HG03139 (cell line): ENCODE measurements around the gene TMEM9B.
A peak's percentile ranks its signal among the peaks of the same experiment; 100 is the strongest.
"Not testable (repeated sequence)": the region's sequence is repeated elsewhere in the genome, so short reads cannot be mapped to it uniquely, and the experiment has no call there.

Experiments
- ATAC-seq: cut with Tn5 transposase; IDR thresholded peaks from one replicate; pipeline ENCODE4 v1.9.1; 2021; ENCODE audit not compliant: unreplicated experiment

The TMEM9B gene

DNA sequence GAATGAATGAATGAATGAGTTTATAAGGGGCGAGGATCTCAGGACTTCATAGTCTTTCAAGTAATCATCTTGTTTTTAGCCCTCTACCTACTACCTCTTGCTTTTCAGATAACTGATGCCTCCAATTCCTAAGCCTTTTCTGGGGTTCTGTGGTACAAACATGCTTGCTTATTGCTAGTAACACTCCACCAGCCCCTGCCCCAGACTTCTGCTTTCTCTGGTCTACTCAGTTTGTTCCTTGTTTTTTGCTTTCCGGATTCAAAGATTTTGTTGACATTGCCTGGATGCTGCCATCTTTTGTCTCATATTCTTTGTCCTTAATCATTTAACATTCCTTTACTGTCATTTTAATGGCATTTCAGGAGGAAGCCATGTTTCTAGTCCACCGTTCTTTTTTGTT lies 8.9 kb upstream of the TMEM9B start:
- no peak for ATAC-seq

DNA sequence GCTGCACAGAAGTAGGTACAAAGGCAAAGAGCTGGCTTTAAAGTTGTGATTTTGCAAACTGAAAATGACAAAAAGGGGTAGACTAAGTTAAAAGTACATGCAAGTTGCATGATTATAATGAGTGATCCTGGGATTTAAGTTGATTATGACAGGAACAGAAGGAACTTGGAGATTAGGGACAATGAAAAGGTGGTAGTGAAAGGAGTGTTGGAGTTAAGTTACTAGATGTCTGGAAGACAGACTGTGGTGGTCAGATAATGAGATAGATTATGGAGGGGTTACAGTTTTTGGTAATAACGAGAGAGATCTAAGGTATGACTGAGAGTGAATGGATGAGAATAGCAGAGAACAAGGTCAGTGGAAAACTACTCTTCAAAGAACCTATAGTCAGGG lies 7.7 kb upstream of the TMEM9B start:
- no peak for ATAC-seq

GRCh38 chr11:8971196-8971923 lies 7.1 kb upstream of the TMEM9B start:
- no peak for ATAC-seq

DNA sequence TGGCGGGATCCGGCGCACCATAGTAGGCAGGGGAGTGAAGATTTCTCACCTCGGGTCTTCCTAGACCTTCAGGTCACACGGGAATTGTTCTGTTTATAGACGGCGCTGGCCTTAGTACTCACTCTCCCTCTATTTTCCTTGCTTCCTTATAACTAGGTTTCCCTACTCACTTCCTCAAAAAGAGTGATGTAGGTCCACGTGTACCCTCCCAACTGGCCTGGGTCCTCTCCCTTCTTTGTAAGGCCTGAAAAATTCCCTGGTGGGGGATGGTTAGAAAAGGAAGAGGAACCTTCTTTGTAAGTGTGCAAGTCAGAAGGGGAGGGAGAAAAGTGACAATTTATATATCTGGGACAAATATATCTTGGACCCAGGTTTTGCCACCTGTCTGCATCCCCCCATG lies 2.9 kb upstream of the TMEM9B start:
- ATAC-seq = no peak

DNA sequence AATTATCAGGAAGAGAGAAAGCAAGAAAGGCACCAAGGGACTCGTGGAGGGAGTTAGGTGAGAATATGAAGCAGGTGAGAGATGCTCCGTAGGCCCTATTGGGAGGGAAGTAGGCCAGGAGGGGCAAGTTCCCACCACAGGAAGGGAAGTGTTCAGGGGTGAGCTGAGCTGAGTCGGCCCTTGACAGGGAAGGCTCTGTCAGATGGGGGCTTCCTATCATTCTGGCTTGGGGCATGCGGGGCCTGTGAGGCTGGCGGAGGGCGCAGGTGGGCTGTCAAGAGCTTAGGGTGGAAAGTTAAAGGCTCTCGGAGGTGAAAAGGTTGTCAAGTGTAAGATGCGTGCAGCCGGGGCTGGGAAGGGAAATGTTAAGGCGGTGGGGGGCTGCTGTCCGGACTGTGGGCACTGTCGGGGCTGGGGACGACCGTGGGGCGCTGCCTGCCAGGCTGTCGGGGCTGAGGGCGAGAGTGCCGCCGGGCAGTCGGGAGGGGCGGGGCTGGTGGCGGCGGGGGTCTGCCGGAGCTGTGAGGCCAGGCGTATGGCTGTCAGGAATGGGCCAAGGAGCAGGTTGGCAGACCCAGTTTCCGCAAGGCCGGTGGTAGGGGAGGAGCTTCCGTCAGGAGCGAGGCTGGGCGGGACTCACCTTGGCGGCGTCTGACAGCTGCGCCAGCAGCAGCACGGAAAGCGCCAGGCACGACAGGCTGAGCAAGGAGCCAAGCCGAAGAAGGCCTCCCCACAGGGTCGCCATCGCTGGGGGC lies 496 bp downstream of the TMEM9B start:
- peak; percentile 56 for ATAC-seq

- no peak for ATAC-seq
Observed at GRCh38 chr11:8962841-8963240, 1.4 kb downstream of the TMEM9B start.

DNA sequence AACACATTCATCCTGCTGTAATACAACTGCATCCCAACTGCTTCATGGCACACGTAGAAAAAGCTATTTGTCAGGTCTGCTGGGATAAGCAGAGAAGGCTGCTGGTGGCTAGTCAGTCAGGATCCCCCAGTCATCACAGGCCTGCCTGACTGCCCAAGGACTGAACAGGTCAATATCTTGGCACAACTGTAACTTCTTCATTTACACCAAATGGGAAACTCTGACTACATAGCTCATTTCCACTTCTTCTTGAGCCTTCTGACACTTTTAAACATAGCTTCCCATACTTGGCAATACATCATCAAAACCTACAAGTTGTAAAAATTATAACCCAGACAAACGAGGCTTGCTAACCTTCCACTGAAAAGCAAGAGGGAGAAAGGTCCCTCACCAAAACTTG lies 2.8 kb downstream of the TMEM9B start:
- no peak for ATAC-seq

- no peak for ATAC-seq
Observed at GRCh38 chr11:8959546-8960166, 4.6 kb downstream of the TMEM9B start.

GRCh38 chr11:8956860-8957259 lies 7.4 kb downstream of the TMEM9B start:
- no peak for ATAC-seq

- no peak for ATAC-seq
Observed at GRCh38 chr11:8948886-8949285, 15.4 kb downstream of the TMEM9B start.

- ATAC-seq = no peak
Observed at GRCh38 chr11:8947230-8947943, 16.9 kb downstream of the TMEM9B start.

DNA sequence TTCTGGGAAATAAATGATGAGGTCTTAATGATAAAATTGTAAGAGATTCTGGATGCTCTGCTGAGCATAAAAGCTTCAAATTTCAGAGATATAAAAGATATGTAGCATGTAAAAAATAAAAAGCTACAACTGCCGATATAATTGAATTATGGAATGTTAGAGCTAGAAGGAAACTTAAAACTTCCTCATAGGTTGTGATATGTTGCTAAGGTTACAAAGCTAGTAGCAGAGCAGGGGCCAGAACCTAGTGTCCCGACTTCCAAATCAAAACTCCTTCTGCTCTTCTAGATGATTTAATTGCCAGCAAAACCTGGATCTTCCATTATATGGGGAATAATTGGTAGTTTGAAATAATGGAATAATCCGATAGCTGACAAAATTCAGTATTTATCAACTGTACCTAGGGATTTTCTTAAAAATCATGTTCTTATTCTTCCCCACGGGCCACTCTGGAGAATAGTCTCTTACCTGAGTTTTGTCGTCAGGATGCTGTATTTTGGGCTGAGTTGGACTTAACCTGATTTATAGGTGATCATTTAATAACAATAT lies 21.6 kb downstream of the TMEM9B start, which contains the start of gene ASCL3:
Gene ASCL3, minus strand, starts transcription at position 499 of the 549 bp plus-strand sequence. CDS start 4,855 bp downstream, outside the sequence.
- no peak for ATAC-seq

DNA sequence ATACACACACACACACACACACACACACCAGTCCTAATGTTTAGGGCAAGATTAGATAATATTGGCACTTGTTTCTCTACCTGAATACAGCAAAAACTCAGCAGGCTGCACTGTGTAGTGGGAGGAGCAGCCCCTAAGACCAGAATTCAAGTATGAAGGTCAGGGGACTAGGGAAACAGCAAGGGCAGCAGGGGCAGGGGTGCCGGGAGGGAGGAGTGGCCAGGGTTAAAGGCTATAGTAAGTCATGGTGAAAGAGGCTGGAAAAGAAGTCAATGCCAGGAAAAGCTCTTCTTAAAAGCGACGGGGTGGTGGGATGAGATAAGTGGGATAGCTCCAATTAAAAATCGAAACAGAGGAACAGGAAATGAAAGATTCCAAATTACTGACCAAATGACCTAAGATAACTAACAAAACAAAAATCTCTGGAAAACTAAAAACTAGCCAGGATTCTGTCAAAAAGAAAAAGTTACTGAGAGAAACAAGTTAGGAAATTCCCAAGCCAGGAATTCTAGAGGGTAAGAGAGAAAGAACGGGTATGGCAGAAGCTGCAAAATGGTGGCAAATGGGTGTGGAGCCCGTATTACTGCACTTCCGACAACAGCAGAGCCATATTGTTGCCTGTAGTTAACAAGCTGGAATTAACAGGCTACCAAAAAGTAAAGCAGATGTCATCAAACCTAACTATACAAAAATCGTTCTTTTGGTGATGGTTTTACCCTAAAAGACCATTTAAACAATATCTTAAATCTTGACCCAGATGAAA lies 22.7 kb downstream of the TMEM9B start:
- no peak for ATAC-seq

DNA sequence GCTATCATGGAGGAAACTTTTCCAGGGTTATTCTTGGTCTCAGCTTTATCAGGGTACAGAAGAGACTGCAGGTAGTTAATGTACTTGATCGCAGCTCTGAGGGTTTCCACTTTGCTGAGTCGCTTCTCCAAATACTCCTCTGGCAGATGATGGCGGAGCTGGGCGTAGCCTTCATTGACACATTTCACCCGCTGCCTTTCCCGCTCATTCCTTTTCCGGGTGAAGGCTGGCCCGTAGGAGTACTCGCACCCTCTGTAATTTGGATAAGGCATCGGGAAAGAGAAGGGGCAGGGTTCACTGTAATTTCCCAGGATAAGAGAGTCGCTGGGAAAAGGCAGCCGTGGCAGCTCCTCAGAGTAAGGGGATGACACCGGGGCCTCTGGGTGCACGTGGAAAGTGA lies 26.6 kb downstream of the TMEM9B start:
- no peak for ATAC-seq

DNA sequence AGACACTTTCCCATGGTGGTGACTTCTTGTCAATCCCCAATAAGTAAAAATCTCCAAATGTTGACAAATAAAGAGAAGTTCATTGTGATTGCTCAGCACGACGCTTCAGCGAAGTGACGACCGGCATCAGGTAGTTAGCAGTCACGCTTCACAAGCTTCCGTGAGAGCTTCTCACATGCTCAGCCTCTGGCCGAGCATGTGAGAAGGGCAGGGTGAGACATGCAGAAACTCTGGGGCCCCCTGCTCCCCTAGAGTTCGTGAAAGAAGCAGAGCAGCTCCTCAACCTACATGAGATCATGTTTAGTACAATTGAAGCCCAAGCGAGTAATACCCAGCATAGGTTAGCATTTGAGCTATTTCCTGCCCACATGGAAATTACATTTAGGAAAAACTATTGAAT lies 27.1 kb downstream of the TMEM9B start:
- ATAC-seq = no peak

DNA sequence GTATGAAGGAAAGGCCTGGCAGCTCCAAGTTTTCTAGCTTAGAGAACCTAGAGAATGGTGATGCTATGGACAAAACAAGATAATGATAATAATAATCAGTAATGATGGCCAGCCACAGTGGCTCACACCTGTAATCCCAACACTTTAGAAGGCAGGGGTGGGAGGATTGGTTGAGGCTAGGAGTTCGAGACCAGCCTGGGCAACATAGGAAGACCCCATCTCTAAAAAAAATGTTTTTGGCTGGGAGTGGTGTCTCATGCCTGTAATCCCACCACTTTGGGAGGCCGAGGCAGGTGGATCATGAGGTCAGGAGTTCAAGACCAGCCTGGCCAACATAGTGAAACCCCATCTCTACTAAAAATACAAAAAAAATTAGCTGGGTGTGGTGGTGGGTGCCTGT lies 28.5 kb downstream of the TMEM9B start:
- not testable (repeated sequence) for ATAC-seq

GRCh38 chr11:8934742-8935488 lies 29.3 kb downstream of the TMEM9B start:
- ATAC-seq = no peak

- ATAC-seq = no peak
Observed at GRCh38 chr11:8933931-8934330, 30.3 kb downstream of the TMEM9B start.

DNA sequence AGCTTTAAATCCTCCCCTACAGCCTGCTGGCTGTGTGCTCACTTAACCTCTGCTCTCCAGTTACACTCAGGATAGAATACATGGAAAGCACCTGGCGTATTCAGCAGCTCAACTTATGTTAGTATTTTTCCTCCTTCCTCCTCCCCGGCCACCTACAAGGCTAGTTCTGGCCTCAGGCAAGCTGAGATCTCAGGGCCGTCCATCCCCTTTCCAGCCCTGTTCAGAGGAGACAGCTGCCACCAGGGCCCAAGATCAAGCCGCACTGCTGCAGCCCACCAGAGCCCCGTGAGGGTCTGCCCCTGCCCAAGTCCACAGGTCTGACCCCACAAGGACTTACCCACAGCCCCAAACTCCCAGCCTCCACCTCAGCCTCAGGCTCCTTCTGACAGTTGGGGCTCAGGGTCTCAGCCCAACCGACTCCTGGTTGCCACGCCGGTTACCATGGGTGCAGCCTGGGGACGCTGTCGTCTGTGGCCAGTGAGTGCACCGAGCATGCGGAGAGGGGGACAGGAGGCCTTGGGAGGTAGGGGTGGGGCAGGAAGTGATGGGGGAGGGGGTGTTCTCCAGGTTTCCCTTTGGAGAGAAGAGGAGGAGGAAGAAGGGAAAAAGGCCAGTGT lies 31.6 kb downstream of the TMEM9B start, which contains the start of gene C11orf16:
Gene C11orf16, minus strand, starts transcription at position 384 of the 617 bp plus-strand sequence. CDS start 639 bp downstream, outside the sequence.
- ATAC-seq = no peak
